HL-60/S4 treated with phorbol 12-myristate 13-acetate at 8.2 ng/mL for 4 days and 3 days (cell line): ENCODE data around the gene EPX.

Source experiments
- in situ Hi-C: fragments of 300-500 bp; cut with MboI; formaldehyde crosslinking; loops from 2 replicates; pipeline ENCODE4 v1.15.0; 2022; ENCODE audit warnings: low sequenced_read_pairs

The EPX gene

GRCh38 chr17:58184986-58185761, 7.4 kb upstream of the EPX start:
- in situ Hi-C loops = no loop called here

DNA sequence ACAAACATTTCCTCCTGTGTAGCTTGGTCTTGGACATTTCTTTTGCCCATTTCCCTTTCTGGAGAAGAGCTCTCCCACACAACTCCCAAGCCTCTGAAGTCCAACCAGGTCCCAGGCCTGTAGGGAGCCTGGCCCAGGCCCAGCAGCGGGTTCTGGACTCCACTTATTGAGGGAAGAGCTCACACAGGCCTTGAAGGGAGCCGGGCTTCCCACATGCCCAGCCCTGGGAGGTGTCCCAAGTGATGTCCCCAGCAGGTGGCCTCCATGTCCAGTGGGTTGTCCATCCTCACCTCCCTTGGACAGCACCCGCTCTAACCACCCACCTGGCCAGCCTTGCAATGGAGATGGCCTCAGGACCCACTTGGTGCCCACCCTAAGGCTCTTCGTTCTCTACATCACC, 5.9 kb upstream of the EPX start:
- in situ Hi-C loops = no loop called here

DNA sequence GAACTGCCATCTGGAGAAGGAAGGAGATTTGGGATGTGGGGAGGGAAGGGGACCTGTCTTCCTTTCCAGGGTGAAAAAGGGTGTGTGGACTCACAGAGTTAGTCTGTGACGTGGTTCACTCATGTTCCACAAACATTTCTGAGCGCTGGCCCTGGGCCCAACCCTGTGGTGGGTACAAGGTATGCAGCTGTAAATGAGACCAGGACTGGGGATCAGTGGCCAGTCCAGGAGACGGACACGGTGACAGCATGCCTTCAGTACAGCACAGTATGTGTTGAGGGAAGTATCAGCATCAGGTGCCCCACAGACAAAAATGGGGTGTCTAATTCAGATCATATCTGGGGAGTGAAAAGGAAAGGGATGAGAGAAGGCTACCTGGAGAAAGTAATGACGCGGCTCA, 5.5 kb upstream of the EPX start:
- in situ Hi-C loops = no loop called here

DNA sequence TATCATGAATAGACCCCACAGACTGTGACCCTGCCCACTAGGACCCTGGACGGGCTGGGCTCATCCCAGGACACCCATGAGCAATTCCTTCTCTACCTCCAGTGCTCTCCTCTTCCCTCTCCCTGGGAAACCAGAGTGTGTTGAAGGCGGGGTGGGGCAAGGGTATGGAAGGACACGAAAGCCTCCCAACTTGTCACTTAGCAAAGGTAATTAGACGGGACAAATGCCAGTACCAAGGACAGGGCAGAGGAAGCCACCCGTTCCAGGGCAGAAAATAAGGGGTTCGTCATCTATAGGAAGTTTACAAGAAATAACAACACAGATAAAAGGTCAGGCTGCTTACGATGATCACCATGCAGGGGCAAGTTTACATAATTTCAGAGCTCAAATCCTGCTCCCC, 4.9 kb upstream of the EPX start:
- in situ Hi-C loops = no loop called here

GRCh38 chr17:58189436-58190146, 2.9 kb upstream of the EPX start:
- in situ Hi-C loops = no loop called here

- in situ Hi-C loops = no loop called here
Measured at GRCh38 chr17:58191241-58191896, 1.2 kb upstream of the EPX start.

DNA sequence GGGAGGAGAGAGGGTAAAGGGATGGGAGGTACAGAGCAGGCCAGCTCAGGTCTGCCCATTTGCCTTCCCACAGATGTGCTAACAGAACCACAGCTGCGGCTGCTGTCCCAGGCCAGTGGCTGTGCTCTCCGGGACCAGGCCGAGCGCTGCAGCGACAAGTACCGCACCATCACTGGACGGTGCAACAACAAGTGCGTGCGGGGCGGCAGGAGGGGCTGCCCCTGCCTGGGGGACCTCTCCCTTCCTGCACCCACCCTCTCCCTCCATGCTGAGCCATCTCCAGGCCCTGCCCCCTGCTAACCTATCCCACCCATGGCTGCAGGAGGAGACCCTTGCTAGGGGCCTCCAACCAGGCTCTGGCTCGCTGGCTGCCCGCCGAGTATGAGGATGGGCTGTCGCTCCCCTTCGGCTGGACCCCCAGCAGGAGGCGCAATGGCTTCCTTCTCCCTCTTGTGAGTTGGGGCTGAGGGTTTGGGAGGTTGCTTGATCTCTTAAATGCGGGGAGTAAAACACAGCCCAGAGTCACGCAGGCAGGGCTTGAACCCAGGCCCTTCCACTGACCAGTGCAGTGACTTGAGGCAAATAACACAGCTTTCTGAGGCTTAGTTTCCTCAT, 1.2 kb downstream of the EPX start:
- in situ Hi-C loops = no loop called here

DNA sequence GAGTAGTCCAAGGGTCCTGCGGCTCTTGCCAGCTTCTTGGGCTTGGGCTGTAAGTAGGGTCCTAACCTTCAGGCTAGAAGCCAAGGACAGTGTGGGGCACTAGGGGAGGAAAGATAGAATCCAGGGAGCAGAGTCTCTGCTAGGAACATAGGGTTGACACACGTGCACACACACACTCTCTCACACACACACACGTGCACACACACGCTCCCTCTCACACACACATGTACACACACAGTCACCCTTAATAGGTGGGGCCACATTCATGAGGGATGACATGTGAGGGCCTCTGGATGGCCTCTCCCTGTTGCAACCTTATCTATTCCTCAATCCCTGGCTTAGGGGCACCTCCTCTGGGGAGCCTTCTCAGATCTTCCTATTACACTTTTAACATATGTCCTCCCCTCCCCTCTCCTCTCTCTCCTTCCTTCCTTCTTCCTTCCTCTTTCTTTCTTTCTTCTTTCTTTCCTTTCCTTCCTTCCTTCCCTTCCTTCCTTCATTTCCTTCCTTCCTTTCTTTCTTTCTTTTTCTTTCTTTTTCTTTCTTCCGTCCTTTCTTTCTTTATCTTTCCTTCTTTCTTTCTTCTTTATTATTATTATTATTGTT, 3.1 kb downstream of the EPX start:
- in situ Hi-C loops = no loop called here

GRCh38 chr17:58196610-58197009, 4.1 kb downstream of the EPX start:
- in situ Hi-C loops = no loop called here

- in situ Hi-C loops = no loop called here
Measured at GRCh38 chr17:58200024-58200633, 7.6 kb downstream of the EPX start.

DNA sequence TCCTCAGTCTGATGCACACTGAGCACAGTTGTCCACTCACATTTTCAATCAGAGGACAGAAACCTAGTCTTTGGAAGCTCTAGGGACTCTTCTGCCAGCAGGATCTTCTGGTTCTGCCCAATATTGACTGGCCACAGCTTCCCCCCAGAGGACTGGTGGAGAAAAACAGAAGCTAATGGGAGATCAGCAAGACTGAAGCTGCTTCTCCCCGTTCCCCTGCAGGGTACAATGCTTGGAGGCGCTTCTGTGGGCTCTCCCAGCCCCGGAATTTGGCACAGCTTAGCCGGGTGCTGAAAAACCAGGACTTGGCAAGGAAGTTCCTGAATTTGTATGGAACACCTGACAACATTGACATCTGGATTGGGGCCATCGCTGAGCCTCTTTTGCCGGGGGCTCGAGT, 10.3 kb downstream of the EPX start:
- in situ Hi-C loops = no loop called here

GRCh38 chr17:58204796-58205195, 12.3 kb downstream of the EPX start:
- in situ Hi-C loops = no loop called here

GRCh38 chr17:58205936-58206335, 13.4 kb downstream of the EPX start:
- in situ Hi-C loops = no loop called here

- in situ Hi-C loops = no loop called here
Measured at GRCh38 chr17:58207451-58207850, 14.9 kb downstream of the EPX start.

GRCh38 chr17:58208344-58208743, 15.8 kb downstream of the EPX start:
- in situ Hi-C loops = no loop called here

- in situ Hi-C loops = no loop called here
Measured at GRCh38 chr17:58210922-58211321, 18.4 kb downstream of the EPX start.

DNA sequence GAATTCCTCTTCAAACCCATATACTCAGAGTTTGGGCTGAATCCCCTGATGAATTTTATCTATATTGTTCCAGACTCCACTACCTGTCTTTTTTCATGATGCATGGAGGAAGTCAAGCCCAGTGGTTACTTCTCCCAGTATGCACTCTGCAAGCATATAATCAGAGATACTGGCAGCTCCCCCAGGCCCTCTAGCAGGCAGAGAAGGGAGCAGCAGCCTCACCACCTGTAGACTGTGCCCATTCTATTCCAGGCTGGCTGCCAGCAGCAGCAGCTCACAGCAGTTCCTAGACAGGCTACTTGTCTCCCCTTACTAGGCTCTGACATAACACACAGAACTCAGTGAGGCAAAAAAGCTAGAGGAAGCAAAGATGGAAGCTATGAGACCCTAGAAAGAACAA, 23.2 kb downstream of the EPX start:
- in situ Hi-C loops = no loop called here

DNA sequence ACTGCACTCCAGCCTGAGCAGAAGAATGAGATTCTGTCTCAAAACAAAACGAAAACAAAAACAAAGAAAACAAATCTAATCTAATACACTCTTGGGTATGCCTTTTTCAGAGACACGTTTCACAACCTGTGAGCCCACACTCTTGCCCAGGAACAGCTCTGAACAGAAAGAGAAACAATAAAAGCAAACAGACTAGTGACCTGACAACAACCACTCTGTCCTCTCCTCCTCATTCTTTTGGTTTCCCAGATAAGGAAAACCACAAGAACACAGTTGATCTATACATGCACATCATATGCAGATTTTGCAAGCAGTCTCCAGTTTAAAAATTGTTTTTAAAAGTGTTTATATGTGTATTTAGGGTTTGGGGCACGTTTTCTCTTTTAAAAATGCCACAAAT, 25.2 kb downstream of the EPX start:
- in situ Hi-C loops = no loop called here

- in situ Hi-C loops = no loop called here
Measured at GRCh38 chr17:58219007-58219788, 26.7 kb downstream of the EPX start, which contains the start of gene MKS1. MKS1 (minus strand) TSS chr17:58219255; CDS start chr17:58219230, 25 bp downstream.

GRCh38 chr17:58219789-58220183, 27.3 kb downstream of the EPX start:
- in situ Hi-C loops = no loop called here
